IPS-20b (cell line): ENCODE results near the gene SELPLG.
"Not testable (repeated sequence)": the region's sequence is repeated elsewhere in the genome, so short reads cannot be mapped to it uniquely, and the experiment has no call there.

Source experiments
- H3K27ac ChIP-seq: one replicate; pipeline ENCODE4 v1.5.1; 2013; ENCODE audit warnings: low read length
- H3K27me3 ChIP-seq: 2 replicates; pipeline ENCODE4 v1.6.1; 2013; ENCODE audit warnings: mild to moderate bottlenecking, low read length, inconsistent platforms; ENCODE audit not compliant: insufficient read depth
- H3K36me3 ChIP-seq: 2 replicates; pipeline ENCODE4 v1.6.1; 2013; ENCODE audit warnings: low read depth, mild to moderate bottlenecking, inconsistent platforms, low read length, moderate library complexity; ENCODE audit not compliant: insufficient read depth
- H3K4me1 ChIP-seq: 2 replicates; pipeline ENCODE4 v1.6.1; 2013; ENCODE audit warnings: mild to moderate bottlenecking, control low read depth, inconsistent platforms, low read length, moderate library complexity; ENCODE audit not compliant: insufficient read depth
- H3K4me3 ChIP-seq: 2 replicates; pipeline ENCODE4 v1.5.1; 2013; ENCODE audit warnings: mild to moderate bottlenecking, low read length, inconsistent platforms
- H3K9ac ChIP-seq: 2 replicates; pipeline ENCODE4 v1.6.1; 2013; ENCODE audit warnings: low read depth, mild to moderate bottlenecking, inconsistent platforms, low read length, moderate library complexity
- H3K9me3 ChIP-seq: 2 replicates; pipeline ENCODE4 v1.6.1; 2013; ENCODE audit warnings: mild to moderate bottlenecking, low read depth, low read length, inconsistent platforms; ENCODE audit not compliant: insufficient read depth

The SELPLG gene

DNA sequence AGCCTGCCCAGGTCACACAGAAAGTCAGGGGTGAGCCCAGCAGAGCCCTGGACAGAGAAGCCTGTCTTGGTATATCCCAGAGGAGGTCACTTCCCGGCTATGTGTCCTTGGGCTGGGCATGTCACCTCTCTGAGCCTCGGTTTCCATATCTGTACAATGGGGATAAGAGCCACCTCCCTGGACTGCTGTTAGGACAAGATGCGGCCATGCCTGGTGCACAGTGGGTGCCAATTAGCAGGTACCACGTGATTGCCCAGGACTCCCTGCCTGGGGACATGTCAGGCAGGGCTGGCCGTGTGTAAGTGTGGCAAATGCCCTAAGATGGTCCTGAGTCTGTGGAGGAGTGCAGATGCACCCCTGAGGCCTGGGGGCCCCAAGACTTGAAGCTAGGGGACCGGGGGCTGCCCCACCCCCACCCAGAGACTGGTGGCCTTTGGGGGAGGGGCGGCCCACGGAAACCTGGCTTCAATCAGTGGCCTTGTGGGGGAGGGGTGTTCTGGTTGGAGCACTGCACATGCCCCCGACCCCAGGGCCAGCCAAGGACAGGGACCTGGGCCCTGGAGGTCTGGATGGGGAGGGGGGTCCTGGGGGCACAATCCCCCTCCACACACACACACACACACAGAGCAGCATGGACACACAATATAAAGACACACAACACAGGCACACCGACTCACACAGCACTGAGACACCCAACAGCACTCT, 36.7 kb downstream of the SELPLG start:
- Histone ChIP-seq H3K27me3 (no peaks in the 10 kb centered on the region), H3K27ac (no peak overlapping the region), H3K36me3 (no peaks in the 10 kb centered on the region), H3K9ac (no peak overlapping the region), H3K9me3 (no peaks in the 10 kb centered on the region), H3K4me3 (no peak overlapping the region), H3K4me1 (no peaks in the 10 kb centered on the region)

DNA sequence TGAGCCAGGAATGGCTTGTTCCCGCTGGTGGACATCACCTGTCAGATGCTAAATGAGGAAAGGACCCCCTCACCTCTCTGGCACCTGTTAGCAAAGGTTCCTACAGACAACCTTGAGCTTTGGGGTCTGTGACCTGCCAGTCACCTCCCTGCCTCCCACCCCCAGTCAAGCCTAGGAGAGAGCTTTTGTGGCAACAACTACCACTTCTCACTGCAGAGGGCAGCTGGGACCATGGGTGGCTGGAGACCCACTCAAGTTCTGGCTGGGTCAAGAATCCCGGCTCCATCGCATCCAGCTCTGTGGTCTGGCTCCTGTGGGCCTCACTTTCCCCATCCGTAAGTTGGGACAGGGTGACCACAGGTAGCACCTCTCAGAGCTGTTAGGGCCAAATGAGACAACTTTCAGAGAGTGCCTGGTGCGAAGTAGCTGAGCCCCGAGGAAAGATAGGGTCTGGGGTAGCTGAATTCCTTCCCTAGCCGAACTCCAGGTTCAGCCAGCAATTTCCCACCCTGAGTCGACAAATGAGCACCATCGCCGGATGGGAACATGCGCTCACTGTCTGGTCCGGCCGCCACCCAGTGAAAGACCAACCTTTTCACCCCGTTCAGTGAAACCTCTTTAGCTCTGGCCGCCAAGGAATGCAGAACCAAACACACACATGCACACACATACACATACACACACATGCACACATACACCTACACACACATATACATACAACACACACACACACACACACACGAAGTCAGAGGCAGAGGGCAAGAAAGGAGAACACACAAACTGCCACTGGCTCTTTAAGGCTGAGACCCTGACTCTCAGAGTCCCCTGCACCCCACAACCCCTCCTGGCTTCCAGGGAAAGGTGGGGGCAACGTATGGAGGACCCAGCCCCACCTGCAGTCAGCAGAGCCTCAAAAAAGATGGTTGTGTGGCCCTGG, 37.7 kb downstream of the SELPLG start:
- no peaks in the 10 kb centered on the region for H3K4me1 ChIP-seq
- H3K36me3 ChIP-seq: no peaks in the 10 kb centered on the region
- H3K9ac ChIP-seq: no peak overlapping the region
- H3K9me3 ChIP-seq: no peaks in the 10 kb centered on the region
- H3K27ac ChIP-seq: no peak overlapping the region
- H3K4me3 ChIP-seq: no peak overlapping the region
- no peaks in the 10 kb centered on the region for H3K27me3 ChIP-seq

DNA sequence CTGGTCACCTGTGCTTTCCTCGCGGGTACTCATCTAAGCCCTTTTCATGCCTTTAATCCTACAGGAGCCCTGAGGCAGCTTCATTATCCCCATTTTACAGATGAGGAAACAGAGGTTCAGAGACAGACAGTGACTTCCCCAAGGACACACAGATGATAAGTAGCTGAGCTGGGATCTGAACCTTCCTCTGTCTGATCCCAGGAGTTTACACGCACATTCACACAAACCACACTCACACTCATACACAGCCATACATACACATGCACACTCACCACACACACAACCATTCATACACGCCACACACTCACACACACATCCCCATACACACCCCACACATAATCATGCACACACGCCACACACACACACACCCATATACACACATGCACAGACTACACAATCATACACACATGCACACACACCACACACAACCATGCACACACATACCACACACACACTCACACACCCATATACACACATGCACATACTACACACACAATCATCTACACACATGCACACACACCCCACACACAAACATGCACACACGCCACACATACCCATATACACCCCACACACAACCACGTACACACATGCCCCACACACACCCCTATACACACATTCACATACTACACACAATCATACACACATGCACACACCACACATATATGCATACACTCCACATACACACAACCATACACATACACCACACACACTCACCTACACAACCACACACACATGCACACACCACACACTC, 38.6 kb downstream of the SELPLG start:
- Histone ChIP-seq H3K27ac (no peak overlapping the region), H3K9ac (no peak overlapping the region), H3K4me3 (no peak overlapping the region), H3K36me3 (no peaks in the 10 kb centered on the region), H3K27me3 (no peaks in the 10 kb centered on the region), H3K9me3 (no peaks in the 10 kb centered on the region), H3K4me1 (no peaks in the 10 kb centered on the region)

DNA sequence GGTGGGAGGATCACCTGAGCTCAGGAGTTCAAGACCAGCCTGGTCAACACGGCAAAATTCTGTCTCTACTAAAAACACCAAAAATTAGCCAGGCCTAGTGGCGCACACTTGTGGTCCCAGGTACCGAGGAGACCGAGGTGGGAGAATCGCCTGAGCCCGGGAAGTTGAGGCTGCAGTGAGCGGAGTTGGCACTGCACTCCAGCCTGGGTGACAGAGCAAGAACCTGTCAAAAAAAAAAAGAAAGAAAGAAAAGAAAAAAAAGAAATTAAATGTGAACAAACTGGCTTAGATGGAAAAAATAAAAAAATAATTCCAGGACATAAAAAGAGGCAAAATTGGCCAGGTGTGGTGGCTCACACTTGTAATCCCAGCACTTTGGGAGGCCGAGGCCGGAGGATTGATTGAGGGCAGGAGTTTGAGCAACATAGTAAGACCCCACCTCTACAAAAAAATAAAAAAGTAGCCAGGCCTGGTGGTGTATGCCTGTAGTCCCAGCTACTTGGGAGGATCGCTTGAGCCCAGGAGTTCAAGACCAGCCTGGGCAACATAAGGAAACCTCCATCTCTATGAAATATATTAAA, 39.3 kb downstream of the SELPLG start:
- Histone ChIP-seq H3K27me3 (no peaks in the 10 kb centered on the region), H3K27ac (no peak overlapping the region), H3K9me3 (no peaks in the 10 kb centered on the region), H3K36me3 (no peaks in the 10 kb centered on the region), H3K4me3 (no peak overlapping the region), H3K4me1 (peaks cover 3% of the 10 kb centered on the region; the same call in 1 of the 2 replicates), H3K9ac (no peak overlapping the region)

DNA sequence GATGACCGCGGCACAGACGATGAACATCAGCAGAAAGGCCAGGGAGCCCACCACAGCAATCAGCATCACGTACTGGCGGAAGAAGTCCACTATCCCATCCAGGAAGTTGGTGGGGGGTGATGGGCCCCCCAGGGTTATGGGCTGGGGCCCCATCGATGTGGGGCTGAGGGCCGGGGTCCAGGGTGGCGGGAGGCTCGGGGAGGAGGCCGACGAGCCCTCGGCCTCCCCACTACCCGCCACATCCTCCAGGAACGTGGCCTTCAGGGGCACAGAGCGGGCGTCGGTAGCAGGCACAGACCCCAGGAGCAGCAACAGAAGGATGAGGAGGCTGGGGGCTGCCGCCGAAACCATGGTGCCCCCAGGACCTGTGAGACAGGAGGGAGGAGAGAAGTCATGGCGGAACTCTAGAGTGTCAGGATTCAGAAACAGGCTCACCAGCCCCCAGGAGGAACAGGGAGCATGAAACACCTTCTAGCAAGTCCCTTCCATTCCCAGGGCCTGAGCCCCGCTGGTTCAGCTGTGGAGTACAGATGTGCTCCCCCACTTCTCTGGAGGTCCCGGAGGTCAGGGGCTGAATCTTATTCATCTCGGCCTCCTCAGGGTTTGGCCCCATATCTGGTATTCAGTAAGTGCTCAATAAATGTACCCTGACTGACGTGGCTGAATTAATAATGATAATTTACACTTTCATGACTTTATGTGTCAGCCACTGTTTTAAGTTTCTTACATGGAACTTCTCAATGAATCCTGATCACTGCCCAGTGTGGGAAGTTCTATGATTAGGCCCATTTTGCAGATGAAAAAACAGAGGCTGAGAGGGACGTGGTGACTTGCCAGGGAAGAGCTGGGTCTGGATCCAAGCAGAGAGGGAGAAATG, 41.4 kb downstream of the SELPLG start:
- Histone ChIP-seq H3K9me3 (no peaks in the 10 kb centered on the region), H3K27me3 (no peaks in the 10 kb centered on the region), H3K36me3 (no peaks in the 10 kb centered on the region), H3K4me1 (peaks cover 7% of the 10 kb centered on the region; the same call in 1 of the 2 replicates), H3K27ac (no peak overlapping the region), H3K4me3 (no peak overlapping the region), H3K9ac (no peak overlapping the region)

DNA sequence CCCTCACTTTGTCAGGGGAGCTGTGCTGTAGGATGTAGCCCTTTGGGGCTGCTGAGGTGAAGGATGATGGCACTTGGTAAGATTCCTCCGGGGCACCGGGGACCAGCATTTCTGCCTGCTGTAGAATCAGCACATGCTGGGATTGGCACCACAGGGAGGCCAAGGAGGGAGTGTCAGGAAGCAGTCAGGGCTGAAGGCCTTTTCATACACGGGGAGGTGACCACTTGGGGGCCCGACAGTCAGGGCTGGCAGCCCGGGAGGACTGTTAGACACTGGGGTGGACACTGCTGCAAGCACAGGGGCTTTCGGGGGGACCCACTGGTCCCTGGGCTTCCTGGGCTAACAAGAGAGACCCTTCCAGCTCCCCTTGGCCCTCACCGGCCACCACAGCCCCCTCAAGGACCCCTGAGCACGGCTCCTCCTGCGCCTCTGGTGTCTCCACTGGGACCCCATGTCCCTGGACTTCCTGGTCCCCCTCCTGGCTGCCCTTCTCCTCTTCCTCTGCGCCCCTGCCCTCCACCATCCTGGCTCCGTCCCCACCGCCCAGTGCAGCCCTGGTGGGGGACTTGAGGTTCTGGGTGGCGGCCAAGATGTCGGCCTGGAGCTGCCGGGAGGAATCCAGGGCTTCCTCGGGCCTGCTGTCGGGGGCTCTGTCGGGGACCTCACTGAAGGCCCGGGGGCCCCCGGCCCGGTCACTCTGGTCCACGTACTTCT, 42.3 kb downstream of the SELPLG start:
- H3K9me3 ChIP-seq: no peaks in the 10 kb centered on the region
- no peak overlapping the region for H3K9ac ChIP-seq
- peaks cover 7% of the 10 kb centered on the region; the same call in 1 of the 2 replicates for H3K4me1 ChIP-seq
- H3K4me3 ChIP-seq: no peak overlapping the region
- H3K27ac ChIP-seq: no peak overlapping the region
- no peaks in the 10 kb centered on the region for H3K36me3 ChIP-seq
- H3K27me3 ChIP-seq: no peaks in the 10 kb centered on the region

DNA sequence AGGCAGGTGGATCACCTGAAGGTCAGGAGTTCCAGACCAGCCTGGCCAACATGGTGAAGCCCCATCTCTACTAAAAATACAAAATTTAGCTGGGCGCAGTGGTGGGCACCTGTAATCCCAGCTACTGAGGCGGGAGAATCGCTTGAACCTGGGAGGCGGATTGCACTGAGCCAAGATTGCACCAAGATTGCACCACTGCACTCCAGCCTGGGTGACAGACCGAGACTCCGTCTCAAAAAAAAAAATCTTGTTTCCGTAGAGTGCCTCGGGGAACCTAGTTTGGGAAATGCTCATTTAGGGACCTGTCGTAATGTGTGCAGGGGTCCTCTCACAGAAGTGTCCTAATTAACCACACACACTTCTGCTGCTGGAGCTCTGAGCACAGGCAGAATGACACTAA, 43.2 kb downstream of the SELPLG start:
- not testable (repeated sequence) for H3K4me1 ChIP-seq, H3K9ac ChIP-seq, H3K9me3 ChIP-seq, H3K27me3 ChIP-seq, H3K4me3 ChIP-seq, H3K36me3 ChIP-seq, H3K27ac ChIP-seq

DNA sequence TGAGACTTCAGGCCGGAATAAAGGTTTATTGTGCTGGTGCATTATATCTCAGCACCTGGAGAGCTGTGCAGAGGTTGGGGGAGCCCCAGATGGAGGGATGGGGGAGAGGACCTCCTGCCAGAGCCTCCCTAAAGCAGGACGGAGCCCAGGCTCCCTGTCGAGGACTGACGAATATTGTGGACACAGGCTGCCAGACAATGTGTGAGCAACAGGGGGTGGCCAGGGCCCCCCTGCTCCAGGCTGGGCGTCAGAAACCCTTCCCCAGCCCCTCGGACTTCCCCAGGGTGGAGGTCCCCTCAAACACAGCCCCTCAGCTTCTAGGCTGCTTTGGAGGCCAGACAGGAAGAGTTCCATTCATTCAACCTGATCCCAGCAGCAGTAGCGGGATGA, 43.9 kb downstream of the SELPLG start:
- Histone ChIP-seq H3K4me3 (no peak overlapping the region), H3K9ac (no peak overlapping the region; the same call in 1 of the 2 replicates), H3K9me3 (no peaks in the 10 kb centered on the region), H3K36me3 (no peaks in the 10 kb centered on the region), H3K27me3 (no peaks in the 10 kb centered on the region), H3K4me1 (peaks cover 7% of the 10 kb centered on the region; the same call in 1 of the 2 replicates), H3K27ac (no peak overlapping the region)

DNA sequence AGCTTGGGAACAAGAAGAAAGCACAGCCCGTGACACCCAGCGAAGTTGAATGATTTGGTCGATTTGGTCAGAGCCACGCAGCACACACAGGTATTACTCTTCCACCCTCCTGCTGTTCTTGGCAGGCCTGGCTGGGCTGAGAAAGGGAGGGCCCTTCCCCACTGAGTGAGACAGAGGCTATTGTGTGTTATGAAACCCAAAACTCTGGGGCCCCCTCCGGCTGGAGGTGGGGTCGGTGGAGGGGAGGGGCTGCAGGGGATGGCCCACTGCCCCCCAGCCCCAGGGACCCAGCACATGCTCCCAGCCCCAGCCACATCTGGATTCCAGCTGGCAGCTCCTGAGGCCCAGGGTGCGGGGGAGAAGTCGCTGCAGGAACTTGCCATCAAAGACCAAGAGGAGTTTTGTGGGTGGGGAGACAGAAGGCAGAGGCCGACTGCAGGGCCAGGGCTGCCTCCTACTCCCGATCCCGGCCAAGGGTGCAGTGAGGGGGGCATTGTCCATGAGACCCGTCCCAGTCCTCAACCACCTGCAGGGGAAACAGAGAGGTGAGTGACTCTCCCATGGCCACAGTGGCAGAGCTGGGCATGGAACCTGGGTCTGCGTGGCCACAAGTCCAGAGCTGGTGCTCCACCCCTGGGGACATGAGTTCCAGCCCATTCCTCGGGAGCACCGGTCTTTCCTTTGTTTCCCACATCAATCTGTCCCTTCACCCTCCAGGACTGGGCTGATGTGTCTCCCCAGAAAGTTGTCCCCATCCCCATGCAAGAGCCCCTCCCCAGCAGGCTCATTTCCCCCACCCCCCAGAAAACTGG, 44.5 kb downstream of the SELPLG start:
- Histone ChIP-seq H3K36me3 (no peaks in the 10 kb centered on the region), H3K4me3 (no peak overlapping the region), H3K4me1 (peaks cover 7% of the 10 kb centered on the region; the same call in 1 of the 2 replicates), H3K27me3 (no peaks in the 10 kb centered on the region), H3K27ac (no peak overlapping the region), H3K9me3 (no peaks in the 10 kb centered on the region), H3K9ac (no peak overlapping the region; the same call in 1 of the 2 replicates)

DNA sequence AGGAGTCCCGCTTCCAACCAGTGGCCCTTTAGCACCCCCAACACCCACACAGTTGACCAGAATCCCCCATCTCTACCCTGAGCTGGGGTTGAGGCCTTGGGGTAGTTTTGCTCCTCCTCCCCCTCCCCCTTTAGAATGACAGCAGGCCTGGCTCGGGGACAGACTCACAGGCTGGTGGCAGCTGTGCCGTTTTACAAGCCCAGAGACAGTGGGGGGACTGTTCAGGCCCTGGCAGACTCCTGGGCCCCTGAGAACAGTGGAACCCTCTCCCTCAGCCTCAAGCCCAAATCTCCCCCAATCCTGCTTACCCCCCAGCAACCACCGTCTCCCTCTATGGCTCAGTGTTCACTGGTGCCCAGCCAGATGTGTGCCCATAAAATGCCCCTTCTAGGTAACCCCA, 45.9 kb downstream of the SELPLG start:
- Histone ChIP-seq H3K36me3 (no peaks in the 10 kb centered on the region), H3K4me1 (peaks cover 7% of the 10 kb centered on the region; the same call in 1 of the 2 replicates), H3K4me3 (no peak overlapping the region), H3K27me3 (no peaks in the 10 kb centered on the region), H3K27ac (no peak overlapping the region), H3K9ac (no peak overlapping the region), H3K9me3 (no peaks in the 10 kb centered on the region)
